Activated T-cell treated with anti-CD3 and anti-CD28 coated beads, Interleukin-2, amount 50 U/mL, for 48 hours (primary cell): Measurements from ENCODE around the gene EFL1.
"Not testable (repeated sequence)": the region's sequence is repeated elsewhere in the genome, so short reads cannot be mapped to it uniquely, and the experiment has no call there.

Experiments used
- DNase-seq, 2 experiments: peaks; one replicate each; pipeline ENCODE4 v3.0.0-alpha.2; 2020

EFL1 gene

DNA sequence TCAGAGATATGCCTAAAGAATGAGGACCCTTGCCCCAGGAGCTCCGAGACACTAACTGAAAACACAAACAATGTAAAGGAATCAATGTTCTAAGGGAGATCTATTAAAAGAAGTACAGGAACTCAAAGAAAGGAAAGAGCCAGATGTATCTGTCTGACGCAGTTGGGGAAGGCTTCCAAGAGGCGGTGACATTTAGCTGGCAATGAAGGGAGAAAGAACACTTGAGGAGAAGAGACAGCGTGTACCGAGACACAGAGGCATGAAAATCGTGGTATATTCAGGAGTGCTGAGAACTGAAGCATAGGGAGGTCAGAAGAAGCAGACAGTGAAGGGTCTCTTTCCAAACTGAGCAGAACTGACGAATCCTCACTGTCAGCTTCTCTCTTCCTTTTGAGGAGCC lies 66.7 kb downstream of the EFL1 start:
- not testable (repeated sequence) for DNase-seq

DNA sequence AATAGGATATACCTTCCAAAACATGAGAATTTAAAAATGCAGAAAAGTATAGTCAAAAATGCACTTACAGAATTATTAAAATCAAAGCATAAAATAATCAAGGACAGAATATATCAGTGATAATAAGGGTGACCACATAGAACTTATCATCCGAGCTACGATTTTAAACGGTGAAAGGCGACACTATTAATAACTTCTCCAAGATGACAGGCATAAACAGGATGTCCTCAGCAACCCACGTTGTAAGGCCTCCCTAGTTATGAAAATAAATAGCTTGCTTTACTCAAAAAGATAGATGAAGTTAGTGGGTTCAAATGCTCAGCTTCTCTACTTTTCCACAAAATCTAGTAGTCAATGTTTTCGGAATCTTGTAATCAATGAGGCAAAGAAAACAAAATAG lies 68.0 kb downstream of the EFL1 start:
- not testable (repeated sequence) for DNase-seq

GRCh38 chr15:82193435-82193834 lies 69.1 kb downstream of the EFL1 start:
- DNase-seq = not testable (repeated sequence)

GRCh38 chr15:82192394-82192793 lies 70.1 kb downstream of the EFL1 start:
- DNase-seq = not testable (repeated sequence)

- no peak for DNase-seq
Observed at GRCh38 chr15:82186719-82187406, 75.7 kb downstream of the EFL1 start.

GRCh38 chr15:82186161-82186560 lies 76.4 kb downstream of the EFL1 start:
- DNase-seq = no peak

- no peak for DNase-seq
Observed at GRCh38 chr15:82184776-82185175, 77.8 kb downstream of the EFL1 start.

- no peak for DNase-seq
Observed at GRCh38 chr15:82184355-82184754, 78.2 kb downstream of the EFL1 start.

- no peak for DNase-seq
Observed at GRCh38 chr15:82183121-82184031, 79.2 kb downstream of the EFL1 start.

DNA sequence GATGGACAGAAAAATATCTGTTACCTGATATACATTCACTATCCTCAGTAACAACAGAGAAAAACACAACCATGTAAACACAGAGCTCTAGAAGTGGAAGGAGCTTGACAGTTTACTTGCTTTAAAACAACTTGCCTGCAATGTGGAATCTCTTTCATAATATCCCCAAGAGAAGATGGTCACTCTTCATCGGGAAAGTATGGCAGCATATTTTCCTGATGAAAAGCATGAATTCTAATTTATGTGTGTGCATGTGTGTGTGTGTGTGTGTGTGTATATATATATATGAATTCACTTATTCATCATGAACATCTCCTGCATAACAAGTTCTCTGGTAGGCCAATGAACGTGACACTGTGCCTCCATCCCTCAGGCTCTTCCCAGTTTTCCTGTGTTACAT lies 81.2 kb downstream of the EFL1 start:
- DNase-seq = no peak

DNA sequence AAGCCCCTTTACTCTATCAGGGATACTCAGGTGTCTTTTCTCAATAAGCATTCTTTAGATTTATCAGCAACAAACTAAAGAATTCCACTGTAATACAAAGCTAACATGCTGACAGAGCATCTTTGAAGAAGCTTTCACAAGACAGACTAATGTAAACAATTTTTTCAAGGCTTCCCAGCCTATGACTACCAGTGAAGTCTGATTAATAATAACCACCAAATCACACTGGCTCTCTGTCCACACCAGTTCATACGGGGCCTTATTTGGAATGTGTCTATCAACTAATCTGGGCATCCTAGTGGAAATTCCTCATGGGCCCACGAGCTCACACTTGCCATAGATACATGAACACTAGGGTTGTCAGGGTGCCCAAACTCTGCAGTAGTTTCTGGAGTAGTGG lies 84.5 kb downstream of the EFL1 start:
- no peak for DNase-seq

GRCh38 chr15:82177291-82178010 lies 85.1 kb downstream of the EFL1 start:
- DNase-seq = no peak

DNA sequence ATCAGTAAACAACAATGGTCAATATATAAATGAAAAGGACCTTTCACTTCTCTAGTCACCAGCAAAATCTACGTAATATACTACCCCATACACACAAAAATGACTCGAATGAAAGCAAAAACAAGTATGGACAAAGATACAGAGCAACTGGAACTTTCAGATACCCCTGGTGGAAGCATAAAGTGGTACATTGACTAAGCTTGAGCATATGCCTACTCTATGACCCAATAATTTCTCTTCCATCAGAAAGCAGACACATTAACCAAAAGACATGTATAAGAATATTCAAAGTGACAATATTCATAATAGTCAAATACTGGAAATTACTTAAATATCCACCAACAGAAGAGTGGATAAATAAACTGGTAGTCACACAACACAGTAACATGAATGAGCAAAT lies 86.0 kb downstream of the EFL1 start:
- DNase-seq = no peak

DNA sequence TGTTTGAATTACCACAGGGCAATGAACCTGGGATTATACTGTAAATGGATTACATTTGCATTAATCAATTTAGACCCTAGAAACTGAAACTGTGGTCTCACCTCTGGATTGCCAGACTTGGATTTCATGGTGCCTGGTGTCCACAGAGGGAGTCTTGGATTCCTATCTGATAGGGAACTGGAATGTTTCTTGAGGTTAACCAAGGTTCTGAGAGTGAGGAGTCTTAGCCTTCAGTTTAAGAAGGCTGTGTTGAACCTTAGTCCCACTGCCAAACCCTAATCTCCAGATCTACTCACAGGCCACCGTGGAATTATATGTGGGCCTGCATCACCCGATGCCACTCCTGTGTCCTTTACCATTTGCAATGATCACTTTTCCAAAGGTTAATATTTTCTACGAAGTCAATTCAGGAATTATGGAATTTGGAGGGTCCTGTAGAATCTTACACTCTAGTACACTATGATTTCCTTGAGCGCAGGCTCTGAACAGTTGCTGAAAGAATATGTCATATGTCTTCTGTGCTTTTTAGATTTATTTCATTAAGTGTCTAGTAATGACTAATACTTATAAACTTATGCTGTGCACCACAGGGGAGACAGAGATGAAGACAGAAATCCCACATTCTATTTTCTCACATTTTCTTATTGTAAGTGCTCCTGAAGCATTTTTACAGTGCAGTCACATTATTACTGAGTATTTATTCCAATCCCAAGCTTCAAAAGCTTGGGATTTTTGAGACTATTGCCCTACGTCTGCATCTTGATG lies 87.9 kb downstream of the EFL1 start:
- no peak for DNase-seq

DNA sequence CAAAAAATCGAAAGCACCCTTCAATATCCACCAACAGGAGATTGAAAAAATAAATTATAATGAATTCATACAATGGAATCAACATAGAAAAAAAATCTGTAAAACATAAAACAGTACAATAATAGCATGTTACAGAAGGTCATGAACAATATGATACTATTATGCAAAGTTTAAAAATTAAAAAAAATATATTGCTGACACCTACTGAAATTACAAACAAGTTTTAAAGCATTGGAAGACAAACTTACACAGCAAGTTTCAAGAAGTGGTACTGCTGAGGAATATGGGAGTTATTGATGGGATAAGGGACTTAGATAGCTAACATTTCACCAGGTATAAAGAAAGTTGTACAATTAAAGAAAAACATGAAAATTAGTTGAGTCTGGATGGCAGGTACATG lies 89.4 kb downstream of the EFL1 start:
- no peak for DNase-seq

DNA sequence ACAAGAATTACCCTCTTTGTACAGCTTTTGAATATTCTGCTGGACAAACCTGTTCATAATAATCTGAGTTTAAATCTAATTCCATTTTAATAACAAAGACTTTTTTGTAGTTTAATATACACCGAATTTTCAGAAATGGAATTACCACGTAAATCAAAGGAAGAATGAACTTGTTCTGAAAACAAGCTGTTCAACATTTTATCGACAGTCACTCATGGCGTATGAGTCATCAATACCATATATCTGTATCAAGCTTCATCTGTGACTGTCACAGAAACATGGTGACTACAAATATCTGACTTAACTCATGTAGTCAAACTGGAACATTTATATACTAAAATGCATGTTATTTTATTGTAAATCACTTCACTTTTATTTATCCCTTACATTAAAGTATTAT lies 90.0 kb downstream of the EFL1 start:
- DNase-seq = no peak

GRCh38 chr15:82168757-82169156 lies 93.8 kb downstream of the EFL1 start:
- no peak for DNase-seq

DNA sequence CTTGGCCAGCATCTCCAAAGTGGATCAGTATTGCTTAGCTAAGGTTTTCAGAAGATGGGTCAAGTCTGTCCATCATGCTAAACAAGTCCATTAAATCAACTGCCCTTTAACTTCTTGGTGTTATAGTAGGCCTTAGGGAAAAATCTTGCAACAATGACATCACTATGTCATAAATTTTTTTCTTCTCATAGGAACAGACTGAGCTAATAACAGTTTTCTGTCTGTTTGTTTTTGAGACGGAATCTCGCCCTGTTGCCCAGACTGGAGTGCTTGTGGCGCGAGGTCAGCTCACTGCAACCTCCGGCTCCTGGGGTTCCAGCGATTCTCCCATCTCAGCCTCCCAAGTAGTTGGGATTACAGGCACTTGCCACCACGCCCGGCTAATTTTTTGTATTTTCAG lies 94.2 kb downstream of the EFL1 start:
- DNase-seq = no peak

DNA sequence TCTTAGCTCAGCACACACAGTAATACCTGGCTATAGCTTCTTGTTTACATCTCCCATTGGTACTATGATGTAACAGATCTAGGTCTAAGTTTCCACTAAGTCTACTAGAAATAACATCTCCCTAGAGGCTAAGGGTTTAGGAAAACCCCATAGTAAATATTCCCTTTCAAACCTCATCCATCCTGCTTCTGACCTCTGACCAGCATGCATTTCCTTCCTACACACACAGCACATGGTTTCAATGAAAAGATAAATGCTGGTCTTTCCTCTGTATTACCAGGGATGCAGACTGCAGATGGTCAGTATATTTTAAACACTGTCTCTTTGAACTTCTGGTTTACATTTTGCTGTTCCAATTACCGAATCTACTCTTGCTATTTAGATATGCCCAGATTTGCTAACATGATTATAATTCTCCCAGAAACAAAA lies 96.6 kb downstream of the EFL1 start:
- no peak for DNase-seq

- DNase-seq = no peak
Observed at GRCh38 chr15:82159922-82160321, 102.6 kb downstream of the EFL1 start.

- DNase-seq = no peak
Observed at GRCh38 chr15:82158811-82159210, 103.7 kb downstream of the EFL1 start.

GRCh38 chr15:82150645-82151044 lies 111.9 kb downstream of the EFL1 start:
- no peak for DNase-seq

DNA sequence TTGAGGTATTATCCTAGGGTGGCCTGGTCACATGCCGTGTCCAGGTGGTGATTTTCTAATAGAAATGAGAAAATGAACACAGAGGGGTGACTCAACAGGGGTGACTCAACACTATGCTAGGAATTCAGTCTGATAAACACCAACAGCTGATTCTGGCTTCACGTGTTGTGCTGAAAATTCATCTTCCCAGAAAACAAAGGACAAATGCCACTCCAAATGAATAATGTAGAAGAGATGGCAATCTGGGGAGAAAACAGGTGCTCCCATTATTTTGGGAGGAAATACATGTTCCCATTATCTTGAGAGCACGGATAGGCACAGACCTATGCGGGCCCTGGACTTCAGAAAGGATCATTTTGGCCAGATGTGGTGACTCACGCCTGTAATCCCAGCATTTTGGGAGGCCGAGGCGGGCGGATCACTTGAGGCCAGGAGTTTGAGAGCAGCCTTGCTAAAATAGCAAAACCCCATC lies 115.5 kb downstream of the EFL1 start:
- no peak for DNase-seq
